Suprapubic skin (tissue), 4 donors: ENCODE results near the gene CLEC9A.

ENCODE experiments used
- EP300 ChIP-seq: sonication (generic); formaldehyde crosslinking; IDR thresholded peaks from one replicate; pipeline ENCODE4 v1.6.1; 2017; ENCODE audit warnings: antibody characterized with exemption
- POLR2A ChIP-seq, 2 donors: fragments of 450-650 bp; IDR thresholded peaks; one replicate each; pipeline ENCODE4 v1.6.1; 2017; ENCODE audit warnings: antibody characterized with exemption in 2 of 2, mild to moderate bottlenecking in 2 of 2, moderate library complexity in 2 of 2
- POLR2AphosphoS5 ChIP-seq, 3 donors: sonication (generic); formaldehyde crosslinking; IDR thresholded peaks; one replicate each; pipeline ENCODE4 v1.6.1; 2017; ENCODE audit warnings: antibody characterized with exemption in 3 of 3
- TF ChIP-seq, protein P1 (sequence below), 2 donors: fragments of 200-600 bp in 1 of 2; fragments of 450-650 bp in 1 of 2; sonication (generic) in 1 of 2; IDR thresholded peaks; one replicate each; pipeline ENCODE4 v1.5.1; 2016 to 2019; ENCODE audit warnings: antibody characterized with exemption in 2 of 2, mild to moderate bottlenecking in 1 of 2, moderate library complexity in 1 of 2

- TF ChIP-seq EP300 (no peak), POLR2A (IDR thresholded peaks at IDR 0.05) (no peak), POLR2AphosphoS5 (IDR thresholded peaks at IDR 0.05) (no peak)
- TF ChIP-seq, protein P1, sequence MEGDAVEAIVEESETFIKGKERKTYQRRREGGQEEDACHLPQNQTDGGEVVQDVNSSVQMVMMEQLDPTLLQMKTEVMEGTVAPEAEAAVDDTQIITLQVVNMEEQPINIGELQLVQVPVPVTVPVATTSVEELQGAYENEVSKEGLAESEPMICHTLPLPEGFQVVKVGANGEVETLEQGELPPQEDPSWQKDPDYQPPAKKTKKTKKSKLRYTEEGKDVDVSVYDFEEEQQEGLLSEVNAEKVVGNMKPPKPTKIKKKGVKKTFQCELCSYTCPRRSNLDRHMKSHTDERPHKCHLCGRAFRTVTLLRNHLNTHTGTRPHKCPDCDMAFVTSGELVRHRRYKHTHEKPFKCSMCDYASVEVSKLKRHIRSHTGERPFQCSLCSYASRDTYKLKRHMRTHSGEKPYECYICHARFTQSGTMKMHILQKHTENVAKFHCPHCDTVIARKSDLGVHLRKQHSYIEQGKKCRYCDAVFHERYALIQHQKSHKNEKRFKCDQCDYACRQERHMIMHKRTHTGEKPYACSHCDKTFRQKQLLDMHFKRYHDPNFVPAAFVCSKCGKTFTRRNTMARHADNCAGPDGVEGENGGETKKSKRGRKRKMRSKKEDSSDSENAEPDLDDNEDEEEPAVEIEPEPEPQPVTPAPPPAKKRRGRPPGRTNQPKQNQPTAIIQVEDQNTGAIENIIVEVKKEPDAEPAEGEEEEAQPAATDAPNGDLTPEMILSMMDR (IDR thresholded peaks at IDR 0.05): no peak
These were observed 81.0 kb downstream of the CLEC9A start for GRCh38 chr12:10111451-10111850.
